Activated naive CD4-positive, alpha-beta T cell treated with anti-CD3 and anti-CD28 coated beads, Interleukin-2, amount 50 U/mL, for 24 hours (primary cell): ENCODE measurements around the gene EYA4.

Source experiments
- H3K27ac Mint-ChIP-seq: one replicate; pipeline ENCODE4 v1.8.0; 2021; ENCODE audit warnings: mild to moderate bottlenecking, mixed read lengths
- H3K27me3 Mint-ChIP-seq: one replicate; pipeline ENCODE4 v1.8.0; 2021; ENCODE audit warnings: mixed read lengths
- H3K36me3 Mint-ChIP-seq: one replicate; pipeline ENCODE4 v1.8.0; 2021; ENCODE audit warnings: mixed read lengths
- H3K4me1 Mint-ChIP-seq: one replicate; pipeline ENCODE4 v1.8.0; 2021; ENCODE audit warnings: mixed read lengths
- H3K4me3 Mint-ChIP-seq: one replicate; pipeline ENCODE4 v1.8.0; 2021; ENCODE audit warnings: mild to moderate bottlenecking, mixed read lengths
- H3K9me3 Mint-ChIP-seq: one replicate; pipeline ENCODE4 v1.8.0; 2021; ENCODE audit warnings: mixed read lengths

The EYA4 gene

GRCh38 chr6:133348846-133349245, 107.7 kb downstream of the EYA4 start:
- no peak overlapping the region for H3K27ac Mint-ChIP-seq
- no peak overlapping the region for H3K4me3 Mint-ChIP-seq
- H3K9me3 Mint-ChIP-seq, result no peaks in the 10 kb centered on the region
- no peaks in the 10 kb centered on the region for H3K4me1 Mint-ChIP-seq
- peaks cover 1% of the 10 kb centered on the region for H3K27me3 Mint-ChIP-seq
- H3K36me3 Mint-ChIP-seq, result no peaks in the 10 kb centered on the region

GRCh38 chr6:133350928-133351327, 109.8 kb downstream of the EYA4 start:
- H3K4me3 Mint-ChIP-seq, result no peak overlapping the region
- no peak overlapping the region for H3K27ac Mint-ChIP-seq
- no peaks in the 10 kb centered on the region for H3K9me3 Mint-ChIP-seq
- H3K4me1 Mint-ChIP-seq, result no peaks in the 10 kb centered on the region
- no peaks in the 10 kb centered on the region for H3K36me3 Mint-ChIP-seq
- H3K27me3 Mint-ChIP-seq, result peaks cover 1% of the 10 kb centered on the region

GRCh38 chr6:133352046-133352445, 110.9 kb downstream of the EYA4 start:
- no peaks in the 10 kb centered on the region for H3K36me3 Mint-ChIP-seq
- no peaks in the 10 kb centered on the region for H3K4me1 Mint-ChIP-seq
- H3K4me3 Mint-ChIP-seq, result no peak overlapping the region
- H3K27ac Mint-ChIP-seq, result no peak overlapping the region
- peaks cover 1% of the 10 kb centered on the region for H3K27me3 Mint-ChIP-seq
- H3K9me3 Mint-ChIP-seq, result no peaks in the 10 kb centered on the region

GRCh38 chr6:133353061-133353460, 111.9 kb downstream of the EYA4 start:
- no peaks in the 10 kb centered on the region for H3K9me3 Mint-ChIP-seq
- H3K27ac Mint-ChIP-seq, result no peak overlapping the region
- no peaks in the 10 kb centered on the region for H3K4me1 Mint-ChIP-seq
- no peak overlapping the region for H3K4me3 Mint-ChIP-seq
- peaks cover 1% of the 10 kb centered on the region for H3K27me3 Mint-ChIP-seq
- H3K36me3 Mint-ChIP-seq, result no peaks in the 10 kb centered on the region

GRCh38 chr6:133355922-133356321, 114.8 kb downstream of the EYA4 start:
- Mint-ChIP-seq H3K36me3 (no peaks in the 10 kb centered on the region), H3K27ac (no peak overlapping the region), H3K4me1 (no peaks in the 10 kb centered on the region), H3K27me3 (no peaks in the 10 kb centered on the region), H3K4me3 (no peak overlapping the region), H3K9me3 (no peaks in the 10 kb centered on the region)

- Mint-ChIP-seq H3K27ac (no peak overlapping the region), H3K4me1 (no peaks in the 10 kb centered on the region), H3K9me3 (no peaks in the 10 kb centered on the region), H3K4me3 (no peak overlapping the region), H3K36me3 (no peaks in the 10 kb centered on the region), H3K27me3 (no peaks in the 10 kb centered on the region)
Measured at GRCh38 chr6:133358574-133359150, 117.5 kb downstream of the EYA4 start.

GRCh38 chr6:133359256-133359655, 118.1 kb downstream of the EYA4 start:
- H3K4me1 Mint-ChIP-seq, result no peaks in the 10 kb centered on the region
- no peaks in the 10 kb centered on the region for H3K9me3 Mint-ChIP-seq
- H3K36me3 Mint-ChIP-seq, result no peaks in the 10 kb centered on the region
- no peak overlapping the region for H3K27ac Mint-ChIP-seq
- no peaks in the 10 kb centered on the region for H3K27me3 Mint-ChIP-seq
- no peak overlapping the region for H3K4me3 Mint-ChIP-seq

GRCh38 chr6:133359760-133360159, 118.6 kb downstream of the EYA4 start:
- H3K9me3 Mint-ChIP-seq, result no peaks in the 10 kb centered on the region
- H3K4me1 Mint-ChIP-seq, result no peaks in the 10 kb centered on the region
- no peak overlapping the region for H3K27ac Mint-ChIP-seq
- H3K27me3 Mint-ChIP-seq, result no peaks in the 10 kb centered on the region
- H3K36me3 Mint-ChIP-seq, result no peaks in the 10 kb centered on the region
- no peak overlapping the region for H3K4me3 Mint-ChIP-seq

GRCh38 chr6:133360194-133360593, 119.0 kb downstream of the EYA4 start:
- H3K9me3 Mint-ChIP-seq, result no peaks in the 10 kb centered on the region
- no peaks in the 10 kb centered on the region for H3K36me3 Mint-ChIP-seq

GRCh38 chr6:133362813-133363212, 121.7 kb downstream of the EYA4 start:
- Mint-ChIP-seq H3K27me3 (no peaks in the 10 kb centered on the region), H3K9me3 (no peaks in the 10 kb centered on the region), H3K36me3 (no peaks in the 10 kb centered on the region), H3K4me1 (no peaks in the 10 kb centered on the region), H3K4me3 (no peak overlapping the region), H3K27ac (no peak overlapping the region)

More at GRCh38 chr6:133360194-133360593, 119.0 kb downstream of the EYA4 start:
- Mint-ChIP-seq H3K4me3 (no peak overlapping the region), H3K27ac (no peak overlapping the region), H3K27me3 (no peaks in the 10 kb centered on the region), H3K4me1 (no peaks in the 10 kb centered on the region)

- Mint-ChIP-seq H3K9me3 (no peaks in the 10 kb centered on the region), H3K4me3 (no peak overlapping the region), H3K27ac (no peak overlapping the region), H3K36me3 (no peaks in the 10 kb centered on the region), H3K4me1 (no peaks in the 10 kb centered on the region), H3K27me3 (no peaks in the 10 kb centered on the region)
Measured at GRCh38 chr6:133368664-133369063, 127.5 kb downstream of the EYA4 start.

GRCh38 chr6:133369773-133370272, 128.7 kb downstream of the EYA4 start:
- H3K4me1 Mint-ChIP-seq, result no peaks in the 10 kb centered on the region
- H3K4me3 Mint-ChIP-seq, result no peak overlapping the region
- no peaks in the 10 kb centered on the region for H3K9me3 Mint-ChIP-seq
- no peaks in the 10 kb centered on the region for H3K36me3 Mint-ChIP-seq
- H3K27ac Mint-ChIP-seq, result no peak overlapping the region
- H3K27me3 Mint-ChIP-seq, result no peaks in the 10 kb centered on the region

GRCh38 chr6:133376743-133377142, 135.6 kb downstream of the EYA4 start:
- Mint-ChIP-seq H3K27ac (no peak overlapping the region), H3K4me3 (no peak overlapping the region), H3K27me3 (no peaks in the 10 kb centered on the region), H3K9me3 (no peaks in the 10 kb centered on the region), H3K36me3 (no peaks in the 10 kb centered on the region), H3K4me1 (no peaks in the 10 kb centered on the region)

- no peaks in the 10 kb centered on the region for H3K9me3 Mint-ChIP-seq
- H3K4me3 Mint-ChIP-seq, result no peak overlapping the region
- no peaks in the 10 kb centered on the region for H3K27me3 Mint-ChIP-seq
- no peaks in the 10 kb centered on the region for H3K36me3 Mint-ChIP-seq
- H3K4me1 Mint-ChIP-seq, result no peaks in the 10 kb centered on the region
- H3K27ac Mint-ChIP-seq, result no peak overlapping the region
Measured at GRCh38 chr6:133377219-133377618, 136.1 kb downstream of the EYA4 start.

GRCh38 chr6:133380047-133380446, 138.9 kb downstream of the EYA4 start:
- Mint-ChIP-seq H3K36me3 (no peaks in the 10 kb centered on the region), H3K27me3 (peaks cover 2% of the 10 kb centered on the region), H3K4me1 (no peaks in the 10 kb centered on the region), H3K27ac (no peak overlapping the region), H3K4me3 (no peak overlapping the region), H3K9me3 (no peaks in the 10 kb centered on the region)

- Mint-ChIP-seq H3K27me3 (peaks cover 2% of the 10 kb centered on the region), H3K4me1 (no peaks in the 10 kb centered on the region), H3K36me3 (no peaks in the 10 kb centered on the region), H3K27ac (no peak overlapping the region), H3K4me3 (no peak overlapping the region), H3K9me3 (no peaks in the 10 kb centered on the region)
Measured at GRCh38 chr6:133380723-133381122, 139.6 kb downstream of the EYA4 start.

GRCh38 chr6:133388731-133389130, 147.6 kb downstream of the EYA4 start:
- Mint-ChIP-seq H3K4me3 (no peak overlapping the region), H3K27me3 (peaks cover under 1% of the 10 kb centered on the region), H3K4me1 (no peaks in the 10 kb centered on the region), H3K27ac (no peak overlapping the region), H3K36me3 (no peaks in the 10 kb centered on the region), H3K9me3 (peaks cover 6% of the 10 kb centered on the region)
